ENCODE results near the gene FOSL2.

FOSL2 gene

DNA sequence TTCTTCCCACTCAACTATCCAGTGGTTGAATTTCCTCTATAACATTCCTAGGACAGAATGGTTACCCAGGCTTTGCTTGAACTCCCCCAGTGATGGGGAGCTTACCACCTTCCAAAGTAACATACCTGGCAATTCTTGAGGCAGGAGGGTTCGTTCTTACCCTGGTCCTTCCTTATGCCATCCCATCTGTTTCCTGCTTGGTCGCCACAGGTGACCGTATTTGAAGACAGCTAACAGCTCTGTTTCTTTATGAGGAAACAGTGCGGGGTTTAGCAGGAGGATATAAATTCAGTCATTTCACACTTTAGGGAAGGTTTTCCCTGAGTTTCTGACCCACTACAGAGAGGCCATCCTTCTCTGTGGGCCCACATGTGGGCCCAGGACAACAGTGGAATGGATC is 42.6 kb downstream of the FOSL2 start:
- DNase-seq (ENCODE audit: low read depth in 1 of 2, low spot score in 1 of 2), result no peak

GRCh38 chr2:28435814-28436351 is 43.2 kb downstream of the FOSL2 start:
- DNase-seq (ENCODE audit: low read depth in 1 of 2, low spot score in 1 of 2), result no peak
- no peak for TF ChIP-seq POLR2AphosphoS5 (IDR thresholded peaks at IDR 0.05; ENCODE audit: low read depth)
- no peak for TF ChIP-seq SPI1 (IDR thresholded peaks at IDR 0.05; ENCODE audit: borderline replicate concordance, low read depth)
- TF ChIP-seq, protein P1, sequence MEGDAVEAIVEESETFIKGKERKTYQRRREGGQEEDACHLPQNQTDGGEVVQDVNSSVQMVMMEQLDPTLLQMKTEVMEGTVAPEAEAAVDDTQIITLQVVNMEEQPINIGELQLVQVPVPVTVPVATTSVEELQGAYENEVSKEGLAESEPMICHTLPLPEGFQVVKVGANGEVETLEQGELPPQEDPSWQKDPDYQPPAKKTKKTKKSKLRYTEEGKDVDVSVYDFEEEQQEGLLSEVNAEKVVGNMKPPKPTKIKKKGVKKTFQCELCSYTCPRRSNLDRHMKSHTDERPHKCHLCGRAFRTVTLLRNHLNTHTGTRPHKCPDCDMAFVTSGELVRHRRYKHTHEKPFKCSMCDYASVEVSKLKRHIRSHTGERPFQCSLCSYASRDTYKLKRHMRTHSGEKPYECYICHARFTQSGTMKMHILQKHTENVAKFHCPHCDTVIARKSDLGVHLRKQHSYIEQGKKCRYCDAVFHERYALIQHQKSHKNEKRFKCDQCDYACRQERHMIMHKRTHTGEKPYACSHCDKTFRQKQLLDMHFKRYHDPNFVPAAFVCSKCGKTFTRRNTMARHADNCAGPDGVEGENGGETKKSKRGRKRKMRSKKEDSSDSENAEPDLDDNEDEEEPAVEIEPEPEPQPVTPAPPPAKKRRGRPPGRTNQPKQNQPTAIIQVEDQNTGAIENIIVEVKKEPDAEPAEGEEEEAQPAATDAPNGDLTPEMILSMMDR (IDR thresholded peaks at IDR 0.05; ENCODE audit: insufficient read depth, low read length), result no peak
- no peak for TF ChIP-seq REST (IDR thresholded peaks at IDR 0.05; ENCODE audit: insufficient replicate concordance, low read depth)
- TF ChIP-seq GABPA (IDR thresholded peaks at IDR 0.05; ENCODE audit: low read depth), result no peak
- H3K4me3 ChIP-seq (replicated peaks; ENCODE audit: insufficient read depth, low read length), result no peak overlapping the region
- no peaks in the 10 kb centered on the region for H3K27me3 ChIP-seq (ENCODE audit: insufficient read depth, poor library complexity, severe bottlenecking)
- H3K27ac ChIP-seq (replicated peaks), result no peak overlapping the region

More for the DNA sequence above, 42.6 kb downstream of the FOSL2 start:
- TF ChIP-seq REST (IDR thresholded peaks at IDR 0.05; ENCODE audit: insufficient replicate concordance, low read depth) (no peak), GABPA (IDR thresholded peaks at IDR 0.05; ENCODE audit: low read depth) (no peak), POLR2AphosphoS5 (IDR thresholded peaks at IDR 0.05; ENCODE audit: low read depth) (no peak), SPI1 (IDR thresholded peaks at IDR 0.05; ENCODE audit: borderline replicate concordance, low read depth) (no peak)
- TF ChIP-seq, protein P1 (IDR thresholded peaks at IDR 0.05; ENCODE audit: insufficient read depth, low read length), result no peak
- no peak overlapping the region for H3K27ac ChIP-seq (replicated peaks)
- H3K4me3 ChIP-seq (replicated peaks; ENCODE audit: insufficient read depth, low read length), result no peak overlapping the region
- no peaks in the 10 kb centered on the region for H3K27me3 ChIP-seq (ENCODE audit: insufficient read depth, poor library complexity, severe bottlenecking)

DNA sequence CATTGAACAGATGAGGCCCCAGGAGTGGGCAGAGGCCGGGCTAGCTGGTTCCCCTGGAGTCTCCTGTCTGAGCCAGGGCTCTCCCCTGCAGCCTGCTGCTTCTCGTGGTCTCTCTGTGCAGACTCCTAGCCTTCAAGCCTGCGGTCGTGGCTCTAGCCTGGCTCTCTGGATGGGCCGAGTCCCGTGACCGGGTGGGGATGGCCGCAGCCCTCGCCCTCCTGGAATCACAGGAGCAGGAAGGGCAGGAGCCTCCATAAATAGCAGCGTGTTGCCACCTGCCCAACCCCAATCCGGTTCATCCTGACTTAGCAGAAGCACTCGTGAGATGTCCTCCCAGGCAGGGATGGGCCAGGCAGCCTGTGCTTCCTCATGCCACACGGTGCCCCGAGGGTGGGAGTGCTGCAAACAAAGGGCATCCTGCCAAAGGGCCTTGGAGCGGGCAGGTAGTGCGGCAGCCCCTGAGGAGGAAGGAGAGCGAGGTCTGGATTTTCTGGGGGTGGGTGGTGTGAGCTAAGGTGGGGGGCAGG is 43.9 kb downstream of the FOSL2 start:
- no peak for DNase-seq (ENCODE audit: low read depth in 1 of 2, low spot score in 1 of 2)
- Histone ChIP-seq H3K27me3 (ENCODE audit: insufficient read depth, poor library complexity, severe bottlenecking) (no peaks in the 10 kb centered on the region), H3K4me3 (replicated peaks; ENCODE audit: insufficient read depth, low read length) (no peak overlapping the region), H3K27ac (replicated peaks) (no peak overlapping the region)
- TF ChIP-seq, protein P1 (IDR thresholded peaks at IDR 0.05; ENCODE audit: insufficient read depth, low read length), result no peak
- TF ChIP-seq POLR2AphosphoS5 (IDR thresholded peaks at IDR 0.05; ENCODE audit: low read depth), result no peak
- no peak for TF ChIP-seq SPI1 (IDR thresholded peaks at IDR 0.05; ENCODE audit: borderline replicate concordance, low read depth)
- no peak for TF ChIP-seq REST (IDR thresholded peaks at IDR 0.05; ENCODE audit: insufficient replicate concordance, low read depth)
- no peak for TF ChIP-seq GABPA (IDR thresholded peaks at IDR 0.05; ENCODE audit: low read depth)

All from HL-60 (cell line).